Frontal cortex (tissue), 4 donors: ENCODE measurements around the gene PROKR1. TPM values are rescaled to one million over a fixed set of nuclear protein-coding genes. Genes with fewer than 3 reads are reported as not detected.
"Not testable (repeated sequence)": the region's sequence is repeated elsewhere in the genome, so short reads cannot be mapped to it uniquely, and the experiment has no call there.

Experiments
- DNase-seq, 2 donors: peaks; one replicate each; pipeline ENCODE4 v3.0.0; 2012; ENCODE audit warnings: low spot score in 2 of 2
- FAIRE-seq: peaks from 2 replicates; lab custom pipeline; 2012; peaks lifted over from hg19 to GRCh38; lab: Jason Lieb, UNC
- total RNA-seq: library from RNA; depleted of rRNA; stranded (reverse); fragments of >200 nt; gene quantifications from one replicate; pipeline ENCODE4 v1.2.3, GENCODE V29; 2014
- donor health status: control.
- donor health status: control.
- donor health status: control.

The PROKR1 gene
- total RNA-seq: 0.82 TPM

- DNase-seq (peak; percentile 13 to 49), FAIRE-seq (no peak)
Measured at GRCh38 chr2:68643011-68643873, at the start of gene PROKR1. Gene PROKR1 (plus strand): TSS chr2:68643579. CDS start chr2:68645822, 2,243 bp downstream.

DNA sequence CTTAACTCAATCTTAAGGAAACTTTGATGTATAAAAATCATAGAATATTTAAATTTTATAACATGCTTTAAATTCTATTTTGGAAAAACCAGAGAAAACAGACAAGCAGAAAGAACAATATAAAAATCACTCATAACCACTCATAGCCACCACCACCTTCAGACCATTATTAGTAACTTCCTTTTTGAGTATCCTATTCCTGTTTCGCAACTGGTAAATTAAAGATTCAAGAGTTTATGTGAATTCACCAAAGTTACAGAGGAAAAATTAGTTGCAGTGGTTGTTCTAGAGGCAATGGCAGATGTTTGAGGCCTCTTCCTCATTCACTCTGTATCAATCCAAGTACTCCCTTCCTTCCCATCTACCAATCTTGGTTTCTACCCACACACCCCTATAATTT lies 49.3 kb upstream of the PROKR1 start:
- FAIRE-seq (no peak), DNase-seq (no peak)

DNA sequence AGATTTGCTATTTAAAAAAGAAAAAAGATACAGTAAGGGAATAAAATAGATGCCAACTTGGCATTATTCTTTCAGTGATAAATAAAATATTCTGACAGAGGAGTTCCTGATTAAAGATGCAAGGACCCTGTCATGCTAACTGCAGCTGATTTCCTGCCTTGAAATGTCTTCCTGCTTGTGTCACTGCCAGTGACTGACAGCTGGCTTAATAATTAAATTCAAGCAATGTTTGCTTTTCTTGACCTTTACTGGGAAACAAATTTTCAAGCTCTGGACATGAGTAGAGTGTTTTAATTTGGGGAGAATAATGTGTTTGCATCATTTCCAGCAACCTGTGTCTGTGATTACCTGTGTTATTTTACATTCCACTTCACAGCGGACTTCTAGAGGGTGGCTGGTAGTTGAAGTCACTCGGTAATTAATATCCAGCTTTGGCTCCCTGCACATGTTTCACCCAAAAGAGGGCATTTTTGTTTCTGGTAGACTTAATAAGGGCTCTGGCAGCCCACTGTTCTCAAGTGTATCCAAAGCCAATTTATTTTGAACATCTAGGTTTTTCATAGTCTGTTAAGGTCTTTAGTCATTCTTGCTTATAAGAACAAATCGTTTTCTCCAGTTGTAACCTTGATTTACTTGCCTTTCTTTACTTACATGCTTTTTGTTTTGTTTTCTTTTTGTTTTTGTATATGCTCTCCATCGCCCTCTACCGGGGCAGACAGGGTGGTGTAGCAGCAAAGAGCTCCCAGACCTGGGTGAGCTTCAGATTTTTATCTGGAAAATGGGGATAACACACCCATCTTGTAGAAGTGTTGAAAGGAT lies 48.5 kb upstream of the PROKR1 start:
- FAIRE-seq (no peak), DNase-seq (no peak)

- DNase-seq, FAIRE-seq: not testable (repeated sequence)
Measured at GRCh38 chr2:68595493-68595785, 47.9 kb upstream of the PROKR1 start.

- not testable (repeated sequence) for DNase-seq, FAIRE-seq
Measured at GRCh38 chr2:68600495-68600894, 42.9 kb upstream of the PROKR1 start.

GRCh38 chr2:68603059-68603458 lies 40.3 kb upstream of the PROKR1 start:
- DNase-seq (no peak), FAIRE-seq (no peak)

GRCh38 chr2:68604077-68604476 lies 39.3 kb upstream of the PROKR1 start:
- no peak for FAIRE-seq
- no peak for DNase-seq

DNA sequence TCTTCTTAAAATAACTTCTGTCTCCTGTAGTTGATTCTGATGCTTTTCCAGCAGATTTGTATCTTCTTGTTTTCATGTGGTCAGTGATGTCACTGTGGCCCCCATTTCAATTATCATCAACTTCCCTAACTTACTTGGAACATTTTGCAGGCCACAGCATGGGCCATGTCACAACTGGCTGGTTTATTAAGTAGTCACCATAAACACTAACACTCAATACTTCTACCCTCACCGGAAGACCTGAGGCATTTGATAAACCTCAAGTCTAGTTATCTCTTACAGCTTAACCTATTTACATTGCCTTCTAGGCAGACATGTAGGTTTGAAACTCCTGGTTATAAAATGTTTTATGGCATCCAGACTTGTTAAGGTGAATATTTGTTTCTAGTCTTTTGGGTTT lies 37.4 kb upstream of the PROKR1 start:
- no peak for DNase-seq
- no peak for FAIRE-seq

GRCh38 chr2:68606759-68607158 lies 36.6 kb upstream of the PROKR1 start:
- FAIRE-seq (no peak), DNase-seq (no peak)

- no peak for FAIRE-seq
- DNase-seq: no peak
Measured at GRCh38 chr2:68607837-68608236, 35.5 kb upstream of the PROKR1 start.

DNA sequence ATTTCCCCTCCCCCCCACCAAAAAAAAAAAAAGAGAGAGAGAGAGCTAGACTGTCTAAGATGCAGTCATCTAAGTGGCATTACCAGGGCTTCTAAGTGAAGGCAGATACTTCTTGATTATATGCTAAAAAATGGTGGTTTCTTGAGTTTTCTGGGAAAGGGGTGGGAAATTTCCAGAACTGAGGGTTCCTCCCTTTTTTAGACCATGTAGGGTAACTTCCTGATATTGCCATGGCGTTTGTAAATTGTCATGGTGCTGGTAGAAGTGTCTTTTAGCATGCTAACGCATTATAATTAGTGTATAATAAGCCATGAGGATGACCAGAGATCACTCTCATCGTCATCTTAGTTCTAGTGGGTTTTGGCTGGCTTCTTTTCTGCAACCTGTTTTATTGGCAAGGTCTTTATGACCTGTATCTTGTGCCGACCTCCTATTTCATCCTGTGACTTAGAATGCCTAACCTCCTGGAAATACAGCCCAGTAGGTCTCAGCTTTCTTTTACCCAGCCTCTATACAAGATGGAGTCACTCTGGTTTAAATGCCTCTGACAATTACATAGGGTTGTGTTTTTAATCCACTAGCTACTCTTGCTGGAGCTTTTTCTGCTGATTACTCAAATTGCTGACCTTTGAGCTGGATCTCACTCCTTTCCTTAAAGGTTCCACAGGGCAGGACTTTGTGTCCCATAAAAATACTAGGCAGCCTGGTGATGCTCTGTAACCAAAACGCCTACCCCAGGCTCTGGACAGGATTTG lies 30.4 kb upstream of the PROKR1 start:
- DNase-seq (no peak), FAIRE-seq (no peak)

- peak; percentile 6 for FAIRE-seq
- no peak for DNase-seq
Measured at GRCh38 chr2:68620772-68621171, 22.6 kb upstream of the PROKR1 start.

- no peak for FAIRE-seq
- DNase-seq: no peak
Measured at GRCh38 chr2:68623820-68624219, 19.6 kb upstream of the PROKR1 start.

GRCh38 chr2:68627615-68628014 lies 15.8 kb upstream of the PROKR1 start:
- DNase-seq (no peak), FAIRE-seq (no peak)

DNA sequence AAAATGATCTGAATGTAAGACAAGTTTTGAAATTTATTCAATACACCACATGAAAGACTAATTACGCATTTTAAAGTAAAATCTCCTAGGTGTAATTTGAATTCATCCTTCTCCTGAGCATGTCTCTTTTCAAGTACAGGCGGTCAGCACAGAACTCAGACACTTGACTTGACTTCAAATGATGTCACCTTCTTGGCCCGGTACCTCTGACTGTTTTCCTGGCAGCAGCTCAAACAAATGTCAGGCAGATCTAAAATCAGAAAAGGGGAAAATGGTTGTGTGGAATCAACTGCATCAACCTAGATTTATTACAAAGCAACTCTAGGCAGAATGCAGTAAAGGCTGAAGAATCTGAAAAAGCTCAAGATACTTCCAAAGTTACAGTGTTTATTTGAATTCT lies 11.4 kb upstream of the PROKR1 start:
- FAIRE-seq: no peak
- no peak for DNase-seq

- DNase-seq (no peak), FAIRE-seq (no peak)
Measured at GRCh38 chr2:68637047-68637446, 6.3 kb upstream of the PROKR1 start.

DNA sequence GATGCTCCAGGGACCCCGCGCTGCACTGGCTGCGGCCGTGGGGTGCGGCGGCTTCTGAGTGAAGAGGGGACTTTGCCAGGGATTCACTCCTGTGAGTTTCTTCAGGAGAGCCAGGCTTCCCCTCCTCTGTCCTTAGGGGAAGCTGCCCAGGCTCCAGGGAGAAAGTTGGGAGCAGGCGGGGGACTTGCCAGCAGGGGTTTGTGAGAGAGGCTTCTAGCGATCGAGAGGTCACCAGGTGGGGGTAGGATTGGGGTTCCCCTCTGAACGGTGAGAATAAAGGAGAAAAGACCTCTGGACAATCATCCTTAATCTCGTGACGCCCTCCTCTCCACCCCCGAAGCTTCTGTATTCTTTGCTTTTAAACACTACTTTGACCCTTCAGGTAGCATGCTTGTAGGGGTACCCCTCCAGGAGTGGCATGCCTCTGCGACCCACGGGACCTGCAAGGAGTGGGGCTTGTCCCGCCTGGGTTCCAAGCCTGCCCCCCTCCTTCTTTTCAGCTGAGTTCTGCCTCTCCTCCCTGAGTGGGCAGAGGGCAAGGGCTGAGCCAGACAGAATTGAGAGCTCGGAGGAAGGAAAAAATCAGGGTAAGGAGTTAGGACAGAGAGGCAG lies 601 bp downstream of the PROKR1 start:
- DNase-seq (no peak), FAIRE-seq (no peak)

- no peak for FAIRE-seq
- DNase-seq: no peak
Measured at GRCh38 chr2:68645523-68645922, 2.1 kb downstream of the PROKR1 start.

DNA sequence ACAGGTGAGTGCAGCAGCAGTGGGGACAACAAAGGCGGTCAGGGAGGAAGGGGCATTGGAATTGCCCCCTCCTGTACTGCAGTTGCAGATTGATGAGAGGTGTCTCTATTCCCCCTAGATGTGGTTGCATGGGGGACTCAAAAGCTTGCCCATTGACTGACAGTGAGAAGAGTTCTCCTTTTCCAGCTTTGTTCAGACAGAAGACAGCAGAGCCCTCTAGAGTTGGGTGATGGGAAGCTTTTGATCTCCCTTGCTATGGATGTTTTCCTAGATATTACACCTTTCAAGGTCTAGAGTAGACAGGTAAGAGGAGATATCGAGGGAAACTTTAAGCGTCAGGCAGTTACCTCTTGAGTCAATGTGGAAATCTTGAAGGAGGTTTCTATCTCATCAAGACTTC lies 2.9 kb downstream of the PROKR1 start:
- no peak for DNase-seq
- no peak for FAIRE-seq

GRCh38 chr2:68650645-68651044 lies 7.3 kb downstream of the PROKR1 start:
- no peak for DNase-seq
- no peak for FAIRE-seq
